HepG2 (cell line): ENCODE measurements around the gene DCAF7. TPM values are rescaled to one million over a fixed set of nuclear protein-coding genes. Genes with fewer than 3 reads are reported as not detected.

Source experiments
- BCL6 ChIP-seq: IDR thresholded peaks from 2 replicates; pipeline ENCODE4 v1.6.1; 2016; ENCODE audit warnings: missing genetic modification reagents, missing compliant biosample characterization
- CREM ChIP-seq, 2 experiments: sonication (generic) in 1 of 2; formaldehyde crosslinking in 1 of 2; IDR thresholded peaks; 2 replicates each; pipeline versions ENCODE4 v1.4.0 to v1.6.1; 2016 to 2020; ENCODE audit warnings: antibody characterized with exemption in 1 of 2, mild to moderate bottlenecking in 1 of 2, missing genetic modification reagents in 1 of 2
- HNRNPH1 ChIP-seq: fragments of 200-400 bp; formaldehyde crosslinking; optimal IDR thresholded peaks from 2 replicates; pipeline ENCODE3; 2017; ENCODE audit warnings: mild to moderate bottlenecking, low read depth, low read length
- HNRNPL ChIP-seq: fragments of 200-400 bp; formaldehyde crosslinking; IDR thresholded peaks from 2 replicates; pipeline ENCODE4 v1.6.1; 2017; ENCODE audit warnings: mild to moderate bottlenecking, low read depth, low read length
- JDP2 ChIP-seq: sonication (generic); formaldehyde crosslinking; IDR thresholded peaks from 2 replicates; pipeline ENCODE4 v1.8.1; 2022; ENCODE audit warnings: missing genetic modification reagents, borderline replicate concordance
- KLF15 ChIP-seq: sonication (generic); formaldehyde crosslinking; IDR thresholded peaks from 2 replicates; pipeline ENCODE4 v1.8.1; 2023; ENCODE audit warnings: borderline replicate concordance, mild to moderate bottlenecking, inconsistent platforms, missing genetic modification reagents, mixed read lengths
- KLF6 ChIP-seq: IDR thresholded peaks from 2 replicates; pipeline ENCODE4 v1.8.0; 2016; ENCODE audit warnings: missing biosample characterization, missing genetic modification reagents
- MAFK ChIP-seq, 2 experiments: IDR thresholded peaks in 1 of 2; conservative IDR thresholded peaks in 1 of 2; 2 replicates each; pipeline ENCODE4 v1.6.1; 2011; ENCODE audit warnings: improper control_type of control experiment in 2 of 2, low read length in 2 of 2
- NFATC3 ChIP-seq: sonication (generic); formaldehyde crosslinking; IDR thresholded peaks from 2 replicates; pipeline ENCODE4 v1.5.1; 2020; ENCODE audit warnings: mild to moderate bottlenecking, missing genetic modification reagents
- NFE2L1 ChIP-seq: sonication (generic); formaldehyde crosslinking; IDR thresholded peaks from 2 replicates; pipeline ENCODE4 v1.4.0; 2020; ENCODE audit warnings: missing genetic modification reagents, mild to moderate bottlenecking, borderline replicate concordance
- REXO4 ChIP-seq: sonication (generic); formaldehyde crosslinking; IDR thresholded peaks from 2 replicates; pipeline ENCODE4 v1.8.0; 2022; ENCODE audit warnings: missing genetic modification reagents, mild to moderate bottlenecking, borderline replicate concordance
- SMC3 ChIP-seq: IDR thresholded peaks from 2 replicates; pipeline ENCODE4 v1.6.1; 2011; ENCODE audit warnings: low read length, improper control_type of control experiment
- TAF15 ChIP-seq: fragments of 200-400 bp; formaldehyde crosslinking; IDR thresholded peaks from one replicate; pipeline ENCODE4 v1.6.1; 2018; ENCODE audit warnings: mild to moderate bottlenecking, low read depth, low read length; ENCODE audit not compliant: poor library complexity, severe bottlenecking
- TEAD2 ChIP-seq: sonication (generic); formaldehyde crosslinking; IDR thresholded peaks from 2 replicates; pipeline ENCODE4 v1.9.0; 2021; ENCODE audit warnings: missing genetic modification reagents
- ZBTB33 ChIP-seq: sonication (generic); formaldehyde crosslinking; IDR thresholded peaks from 2 replicates; pipeline ENCODE4 v1.4.0; 2020; ENCODE audit warnings: missing genetic modification reagents
- ZFX ChIP-seq: sonication (generic); formaldehyde crosslinking; IDR thresholded peaks from 2 replicates; pipeline ENCODE4 v1.4.0; 2020; ENCODE audit warnings: mild to moderate bottlenecking, low read depth, missing genetic modification reagents, moderate library complexity
- ZMYM4 ChIP-seq: sonication (generic); formaldehyde crosslinking; IDR thresholded peaks from 2 replicates; pipeline ENCODE4 v1.8.1; 2023; ENCODE audit warnings: mild to moderate bottlenecking, missing genetic modification reagents
- ZNF329 ChIP-seq: sonication (generic); formaldehyde crosslinking; IDR thresholded peaks from 2 replicates; pipeline ENCODE4 v1.9.0; 2021; ENCODE audit warnings: low read depth, mild to moderate bottlenecking, missing genetic modification reagents
- ZNF383 ChIP-seq: sonication (generic); formaldehyde crosslinking; IDR thresholded peaks from 2 replicates; pipeline ENCODE4 v1.4.0; 2020; ENCODE audit warnings: missing genetic modification reagents, mild to moderate bottlenecking, borderline replicate concordance
- ZNF883 ChIP-seq: sonication (generic); formaldehyde crosslinking; IDR thresholded peaks from 2 replicates; pipeline ENCODE4 v1.5.1; 2020; ENCODE audit warnings: mild to moderate bottlenecking, missing genetic modification reagents; ENCODE audit errors: not compliant biosample characterization
- ZSCAN12 ChIP-seq: sonication (generic); formaldehyde crosslinking; IDR thresholded peaks from 2 replicates; pipeline ENCODE4 v1.9.0; 2021; ENCODE audit warnings: mild to moderate bottlenecking, missing genetic modification reagents
- polyA plus RNA-seq, 8 experiments: library from polyadenylated mRNA; depleted of rRNA in 3 of 8; stranded (reverse) in 7 of 8; unstranded in 1 of 8; fragments of >200 nt; fragmentation: Illumina TruSeq in 4 of 8; extraction: Trizol in 4 of 8; gene quantifications; 2 replicates each; pipeline versions ENCODE4 v1.2.1 to v1.2.3, GENCODE V29; 2011 to 2016; ENCODE audit warnings: low read depth in 4 of 8, missing spikeins in 1 of 8, mixed read lengths in 1 of 8; ENCODE audit not compliant: insufficient read depth in 1 of 8
- total RNA-seq, 5 experiments: library from RNA; depleted of rRNA; stranded (reverse); fragments of >200 nt; fragmentation: Illumina TruSeq; extraction: Trizol; gene quantifications; 2 replicates each; pipeline ENCODE4 v1.2.3, GENCODE V29; 2016; ENCODE audit warnings: low read depth in 1 of 5
- TF ChIP-seq, protein P1 (sequence below): sonication (generic); formaldehyde crosslinking; IDR thresholded peaks from 2 replicates; pipeline ENCODE4 v1.5.1; 2020; ENCODE audit warnings: mild to moderate bottlenecking, missing genetic modification reagents, borderline replicate concordance
- TF ChIP-seq, protein P2 (sequence below): sonication (generic); formaldehyde crosslinking; IDR thresholded peaks from 2 replicates; pipeline ENCODE4 v1.8.1; 2022; ENCODE audit warnings: mild to moderate bottlenecking, missing genetic modification reagents
- TF ChIP-seq, protein P3 (sequence below): sonication (generic); formaldehyde crosslinking; conservative IDR thresholded peaks from 2 replicates; pipeline ENCODE4 v1.5.0; 2020; ENCODE audit warnings: missing genetic modification reagents

Gene DCAF7
- total and polyA plus RNA-seq, 2 of the 13 experiments (the other 11 are each of a cell fraction or from before 2014, with no cell fraction given), result 55.2 to 73.4 TPM

DNA sequence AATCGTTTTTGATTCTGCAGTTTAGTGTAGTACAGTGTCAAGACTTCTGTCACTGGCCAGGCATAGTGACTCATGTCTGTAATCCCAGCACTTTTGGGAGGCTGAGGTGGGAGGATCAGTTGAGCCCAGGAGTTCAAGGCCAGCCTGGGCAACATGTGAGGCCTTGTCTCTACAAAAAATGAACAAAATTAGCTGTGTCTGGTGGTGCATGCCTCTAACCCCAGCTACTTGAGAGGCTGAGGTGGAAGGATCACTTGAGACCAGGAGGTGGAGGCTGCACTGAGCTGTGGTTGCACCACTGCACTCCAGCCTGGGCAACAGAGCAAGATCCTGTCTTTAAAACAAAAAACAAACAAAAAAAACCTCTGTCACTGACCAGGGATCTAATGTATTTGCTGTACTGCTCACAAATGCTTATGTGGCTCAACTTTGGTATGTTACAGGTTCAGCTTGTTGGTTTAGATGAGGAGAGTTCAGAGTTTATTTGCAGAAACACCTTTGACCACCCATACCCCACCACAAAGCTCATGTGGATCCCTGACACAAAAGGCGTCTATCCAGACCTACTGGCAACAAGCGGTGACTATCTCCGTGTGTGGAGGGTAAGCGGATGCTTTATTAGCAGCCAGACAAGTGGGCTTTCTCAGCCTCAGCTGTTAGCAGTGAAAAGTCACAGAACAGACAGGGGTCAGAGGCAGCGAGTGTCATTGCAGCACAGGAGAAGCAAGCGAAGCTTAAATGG, 27.9 kb downstream of the DCAF7 start (continued):
- peak; percentile 45 to 65; a peak in 3 of 4 replicates for TF ChIP-seq MAFK (conservative IDR thresholded peaks at IDR 0.05 in 1 of 2, IDR thresholded peaks at IDR 0.05 in 1 of 2; ENCODE audit: low read length in 2 of 2)
- TF ChIP-seq ZFX, result peak; percentile 31; the same call in 1 of the 2 replicates
- no peak for TF ChIP-seq NFE2L1 (CRISPR knock-in tag)
- no peak for TF ChIP-seq REXO4 (CRISPR knock-in tag)
- no peak for TF ChIP-seq ZSCAN12 (CRISPR knock-in tag)
- TF ChIP-seq HNRNPL, result no peak
- peak; percentile 80 for TF ChIP-seq CREM (IDR thresholded peaks at IDR 0.05)
- no peak for TF ChIP-seq CREM (CRISPR knock-in tag; IDR thresholded peaks at IDR 0.05)
- TF ChIP-seq ZBTB33 (CRISPR knock-in tag), result no peak
- no peak for TF ChIP-seq KLF6 (CRISPR knock-in tag)
- no peak for TF ChIP-seq TEAD2 (CRISPR knock-in tag)
- TF ChIP-seq ZMYM4, result peak; percentile 89
- 0 out of 2 replicates have a peak, but pooled peaks have one; percentile 34 for TF ChIP-seq ZNF329 (CRISPR knock-in tag)
- no peak for TF ChIP-seq ZNF383
- no peak for TF ChIP-seq HNRNPH1
- no peak; the same call in 1 of the 2 replicates for TF ChIP-seq SMC3
- TF ChIP-seq, protein P1, sequence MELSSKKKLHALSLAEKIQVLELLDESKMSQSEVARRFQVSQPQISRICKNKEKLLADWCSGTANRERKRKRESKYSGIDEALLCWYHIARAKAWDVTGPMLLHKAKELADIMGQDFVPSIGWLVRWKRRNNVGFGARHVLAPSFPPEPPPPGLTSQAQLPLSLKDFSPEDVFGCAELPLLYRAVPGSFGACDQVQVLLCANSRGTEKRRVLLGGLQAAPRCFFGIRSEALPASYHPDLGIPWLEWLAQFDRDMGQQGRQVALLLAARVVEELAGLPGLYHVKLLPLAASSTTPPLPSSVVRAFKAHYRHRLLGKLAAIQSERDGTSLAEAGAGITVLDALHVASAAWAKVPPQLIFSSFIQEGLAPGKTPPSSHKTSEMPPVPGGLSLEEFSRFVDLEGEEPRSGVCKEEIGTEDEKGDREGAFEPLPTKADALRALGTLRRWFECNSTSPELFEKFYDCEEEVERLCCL (CRISPR knock-in tag), result no peak
- peak; percentile 72; the same call in 1 of the 2 replicates for TF ChIP-seq BCL6 (CRISPR knock-in tag)
- TF ChIP-seq, protein P2, sequence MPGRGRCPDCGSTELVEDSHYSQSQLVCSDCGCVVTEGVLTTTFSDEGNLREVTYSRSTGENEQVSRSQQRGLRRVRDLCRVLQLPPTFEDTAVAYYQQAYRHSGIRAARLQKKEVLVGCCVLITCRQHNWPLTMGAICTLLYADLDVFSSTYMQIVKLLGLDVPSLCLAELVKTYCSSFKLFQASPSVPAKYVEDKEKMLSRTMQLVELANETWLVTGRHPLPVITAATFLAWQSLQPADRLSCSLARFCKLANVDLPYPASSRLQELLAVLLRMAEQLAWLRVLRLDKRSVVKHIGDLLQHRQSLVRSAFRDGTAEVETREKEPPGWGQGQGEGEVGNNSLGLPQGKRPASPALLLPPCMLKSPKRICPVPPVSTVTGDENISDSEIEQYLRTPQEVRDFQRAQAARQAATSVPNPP, result no peak
- no peak for TF ChIP-seq TAF15
- TF ChIP-seq ZNF883, result peak; percentile 70
- TF ChIP-seq NFATC3 (CRISPR knock-in tag), result no peak
- no peak for TF ChIP-seq JDP2 (CRISPR knock-in tag)
- no peak for TF ChIP-seq KLF15 (CRISPR knock-in tag)
- TF ChIP-seq, protein P3, sequence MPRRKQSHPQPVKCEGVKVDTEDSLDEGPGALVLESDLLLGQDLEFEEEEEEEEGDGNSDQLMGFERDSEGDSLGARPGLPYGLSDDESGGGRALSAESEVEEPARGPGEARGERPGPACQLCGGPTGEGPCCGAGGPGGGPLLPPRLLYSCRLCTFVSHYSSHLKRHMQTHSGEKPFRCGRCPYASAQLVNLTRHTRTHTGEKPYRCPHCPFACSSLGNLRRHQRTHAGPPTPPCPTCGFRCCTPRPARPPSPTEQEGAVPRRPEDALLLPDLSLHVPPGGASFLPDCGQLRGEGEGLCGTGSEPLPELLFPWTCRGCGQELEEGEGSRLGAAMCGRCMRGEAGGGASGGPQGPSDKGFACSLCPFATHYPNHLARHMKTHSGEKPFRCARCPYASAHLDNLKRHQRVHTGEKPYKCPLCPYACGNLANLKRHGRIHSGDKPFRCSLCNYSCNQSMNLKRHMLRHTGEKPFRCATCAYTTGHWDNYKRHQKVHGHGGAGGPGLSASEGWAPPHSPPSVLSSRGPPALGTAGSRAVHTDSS (CRISPR knock-in tag), result no peak
